Spinal cord (tissue), 10 donors: ENCODE data around the gene BABAM1. TPM values are rescaled to one million over a fixed set of nuclear protein-coding genes. Genes with fewer than 3 reads are reported as not detected.
"Not testable (repeated sequence)": the region's sequence is repeated elsewhere in the genome, so short reads cannot be mapped to it uniquely, and the experiment has no call there.

ENCODE experiments used
- DNase-seq, 6 donors: peaks; one replicate each; pipeline versions ENCODE4 v3.0.0 to v3.0.0-alpha.2; 2013 to 2015; ENCODE audit warnings: low spot score in 6 of 6, low read depth in 4 of 6
- H3K27ac ChIP-seq: one replicate; pipeline ENCODE4 v1.5.1; 2013; ENCODE audit warnings: low read depth, low read length, control low read depth
- H3K27me3 ChIP-seq: one replicate; pipeline ENCODE4 v1.6.1; 2013; ENCODE audit warnings: low read length; ENCODE audit not compliant: control insufficient read depth, insufficient read depth
- H3K36me3 ChIP-seq: one replicate; pipeline ENCODE4 v1.6.1; 2013; ENCODE audit warnings: low read length; ENCODE audit not compliant: control insufficient read depth, insufficient read depth
- H3K4me1 ChIP-seq: one replicate; pipeline ENCODE4 v1.6.1; 2013; ENCODE audit warnings: low read length; ENCODE audit not compliant: control insufficient read depth, insufficient read depth
- H3K4me3 ChIP-seq: one replicate; pipeline ENCODE4 v1.5.1; 2013; ENCODE audit warnings: low read depth, low read length, control low read depth
- H3K9me3 ChIP-seq: one replicate; pipeline ENCODE4 v1.6.1; 2013; ENCODE audit warnings: low read length; ENCODE audit not compliant: control insufficient read depth, insufficient read depth
- WGBS: methylation state at CpG from one replicate; pipeline ENCODE4 v1.1.5; 2013; ENCODE audit warnings: missing lambda C conversion rate; ENCODE audit not compliant: insufficient coverage; 5-methylcytosine and 5-hydroxymethylcytosine counted together
- polyA plus RNA-seq, 2 donors: library from polyadenylated mRNA; unstranded; fragments of 120-200 nt; gene quantifications; one replicate each; pipeline ENCODE4 v1.2.1, GENCODE V29; 2013; ENCODE audit not compliant: insufficient read length in 2 of 2
- total RNA-seq, 2 donors: library from RNA; depleted of rRNA in 1 of 2; stranded (reverse); fragments of 120-200 nt in 1 of 2; fragments of >200 nt in 1 of 2; gene quantifications; one replicate each; pipeline versions ENCODE4 v1.2.3 to v1.2.4, GENCODE V29; 2013 to 2014
- donor health status: healthy.

The BABAM1 gene
- total and polyA plus RNA-seq, 4 donors = 60.1 to 137 (median 116) TPM

GRCh38 chr19:17266589-17266974 lies 661 bp upstream of the BABAM1 start:
- peaks cover 18% of the 10 kb centered on the region for H3K4me1 ChIP-seq
- H3K4me3 ChIP-seq = no peak overlapping the region
- H3K9me3 ChIP-seq = no peaks in the 10 kb centered on the region
- WGBS = 60% methylated on average over 1 of the region's 12 CpGs
- no peaks in the 10 kb centered on the region for H3K27me3 ChIP-seq
- peaks cover 30% of the 10 kb centered on the region for H3K36me3 ChIP-seq
- DNase-seq = no peak
- peak overlapping the region; percentile 40 for H3K27ac ChIP-seq

- Histone ChIP-seq H3K27ac (no peak overlapping the region), H3K4me1 (peaks cover 18% of the 10 kb centered on the region), H3K36me3 (peaks cover 46% of the 10 kb centered on the region), H3K27me3 (no peaks in the 10 kb centered on the region), H3K4me3 (no peak overlapping the region), H3K9me3 (no peaks in the 10 kb centered on the region)
- DNase-seq = no peak
- 94% methylated on average over 12 of the region's 13 CpGs for WGBS
Measured at GRCh38 chr19:17268754-17269153, 1.5 kb downstream of the BABAM1 start.

- not testable (repeated sequence) for H3K27ac ChIP-seq, H3K4me1 ChIP-seq, DNase-seq, H3K4me3 ChIP-seq, H3K27me3 ChIP-seq, H3K9me3 ChIP-seq
- peaks cover 88% of the 10 kb centered on the region for H3K36me3 ChIP-seq
- no CpG with 5 or more reads among the region's 3 CpGs for WGBS
Measured at GRCh38 chr19:17274892-17275291, 7.6 kb downstream of the BABAM1 start.

GRCh38 chr19:17275441-17276175 lies 8.4 kb downstream of the BABAM1 start:
- Histone ChIP-seq H3K27me3 (no peaks in the 10 kb centered on the region), H3K4me1 (no peaks in the 10 kb centered on the region), H3K9me3 (no peaks in the 10 kb centered on the region), H3K4me3 (no peak overlapping the region), H3K36me3 (peaks cover 82% of the 10 kb centered on the region), H3K27ac (no peak overlapping the region)
- DNase-seq = no peak
- 92% methylated on average over 15 of the region's 19 CpGs for WGBS

GRCh38 chr19:17279436-17279835 lies 12.2 kb downstream of the BABAM1 start:
- Histone ChIP-seq H3K9me3 (no peaks in the 10 kb centered on the region), H3K36me3 (peaks cover 54% of the 10 kb centered on the region), H3K27me3 (peaks cover 15% of the 10 kb centered on the region), H3K27ac (no peak overlapping the region), H3K4me1 (peaks cover 17% of the 10 kb centered on the region), H3K4me3 (no peak overlapping the region)
- DNase-seq = no peak
- 100% methylated on average over 1 of the region's 3 CpGs for WGBS

- peaks cover 15% of the 10 kb centered on the region for H3K27me3 ChIP-seq
- H3K4me3 ChIP-seq = peak within 1 kb of the TSS; percentile 24
- 9% methylated on average over 75 of the region's 75 CpGs for WGBS
- H3K4me1 ChIP-seq = peaks cover 17% of the 10 kb centered on the region
- H3K36me3 ChIP-seq = peaks cover 45% of the 10 kb centered on the region
- no peak within 1 kb of the TSS for H3K27ac ChIP-seq
- DNase-seq = peak in 2 of 6 donors; percentile 49 to 50
- no peaks in the 10 kb centered on the region for H3K9me3 ChIP-seq
Measured at GRCh38 chr19:17281391-17282304, 14.4 kb downstream of the BABAM1 start, which contains the start of gene ANKLE1. Gene ANKLE1 (plus strand): TSS chr19:17281901. CDS start chr19:17281921, 20 bp downstream.

- WGBS = 6% methylated on average over 45 of the region's 45 CpGs
- Histone ChIP-seq H3K36me3 (peaks cover 35% of the 10 kb centered on the region), H3K27ac (no peak overlapping the region), H3K4me3 (no peak overlapping the region), H3K4me1 (peaks cover 17% of the 10 kb centered on the region), H3K27me3 (peaks cover 15% of the 10 kb centered on the region), H3K9me3 (no peaks in the 10 kb centered on the region)
- peak in 2 of 6 donors; percentile 77 to 80 for DNase-seq
Measured at GRCh38 chr19:17282488-17283125, 15.4 kb downstream of the BABAM1 start.

GRCh38 chr19:17283504-17283996 lies 16.3 kb downstream of the BABAM1 start:
- WGBS = 95% methylated on average over 7 of the region's 7 CpGs
- Histone ChIP-seq H3K4me1 (peaks cover 17% of the 10 kb centered on the region), H3K4me3 (no peak overlapping the region), H3K9me3 (no peaks in the 10 kb centered on the region), H3K27ac (no peak overlapping the region), H3K36me3 (peaks cover 26% of the 10 kb centered on the region), H3K27me3 (peaks cover 15% of the 10 kb centered on the region)
- no peak for DNase-seq

- Histone ChIP-seq H3K27ac (no peak overlapping the region), H3K4me3 (no peak overlapping the region), H3K4me1 (peaks cover 21% of the 10 kb centered on the region), H3K27me3 (peaks cover 15% of the 10 kb centered on the region), H3K36me3 (peaks cover 21% of the 10 kb centered on the region), H3K9me3 (no peaks in the 10 kb centered on the region)
- WGBS = 97% methylated on average over 15 of the region's 18 CpGs
- DNase-seq = no peak
Measured at GRCh38 chr19:17285415-17286135, 18.3 kb downstream of the BABAM1 start.
